GM21360 (cell line): ENCODE data around the gene ATL2.
"Not testable (repeated sequence)": the region's sequence is repeated elsewhere in the genome, so short reads cannot be mapped to it uniquely, and the experiment has no call there.

Source experiments
- ATAC-seq: cut with Tn5 transposase; IDR thresholded peaks from one replicate; pipeline ENCODE4 v1.9.1; 2021; ENCODE audit warnings: mild to moderate bottlenecking, moderate library complexity; ENCODE audit not compliant: unreplicated experiment

ATL2 gene

GRCh38 chr2:38277245-38278116 is 99.6 kb downstream of the ATL2 start:
- ATAC-seq = no peak

GRCh38 chr2:38274286-38275276 is 102.5 kb downstream of the ATL2 start:
- no peak for ATAC-seq

- ATAC-seq = no peak
These were observed 105.4 kb downstream of the ATL2 start for GRCh38 chr2:38271697-38272096.

GRCh38 chr2:38269421-38269820 is 107.7 kb downstream of the ATL2 start:
- no peak for ATAC-seq

GRCh38 chr2:38268691-38269327 is 108.3 kb downstream of the ATL2 start:
- no peak for ATAC-seq

- ATAC-seq = no peak
These were observed 109.1 kb downstream of the ATL2 start for GRCh38 chr2:38268001-38268400.

- ATAC-seq = no peak
These were observed 109.7 kb downstream of the ATL2 start for GRCh38 chr2:38267270-38267925.

DNA sequence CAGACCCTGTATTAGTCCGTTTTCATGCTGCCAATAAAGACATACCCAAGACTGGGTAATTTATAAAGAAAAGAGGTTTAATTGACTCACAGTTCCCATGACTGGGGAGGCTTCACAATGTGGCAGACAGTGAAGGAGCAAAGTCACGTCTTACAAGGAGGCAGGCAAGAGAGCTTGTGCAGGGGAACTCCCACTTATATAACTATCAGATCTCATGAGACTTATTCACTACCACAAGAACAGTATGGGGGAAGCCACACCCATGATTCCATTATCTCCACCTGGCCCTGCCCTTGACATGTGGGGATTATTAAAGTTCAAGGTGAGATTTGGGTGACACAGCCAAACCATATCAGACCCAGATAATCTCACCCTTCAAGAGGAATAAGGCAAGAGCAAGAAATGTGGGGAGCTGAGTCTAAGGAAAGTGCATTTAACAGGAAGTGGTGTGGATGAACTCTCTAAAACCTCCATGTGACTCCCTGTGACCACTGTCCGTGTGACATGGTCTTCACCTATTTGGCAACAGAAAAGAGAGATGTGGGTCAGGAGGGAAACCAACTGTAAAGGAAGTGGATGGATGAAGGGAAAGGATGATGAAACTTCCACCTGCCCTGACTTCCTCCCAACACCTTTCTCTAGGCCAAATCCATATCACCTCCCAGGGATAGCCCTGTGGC is 110.6 kb downstream of the ATL2 start:
- no peak for ATAC-seq

GRCh38 chr2:38265461-38265860 is 111.6 kb downstream of the ATL2 start:
- ATAC-seq = no peak

DNA sequence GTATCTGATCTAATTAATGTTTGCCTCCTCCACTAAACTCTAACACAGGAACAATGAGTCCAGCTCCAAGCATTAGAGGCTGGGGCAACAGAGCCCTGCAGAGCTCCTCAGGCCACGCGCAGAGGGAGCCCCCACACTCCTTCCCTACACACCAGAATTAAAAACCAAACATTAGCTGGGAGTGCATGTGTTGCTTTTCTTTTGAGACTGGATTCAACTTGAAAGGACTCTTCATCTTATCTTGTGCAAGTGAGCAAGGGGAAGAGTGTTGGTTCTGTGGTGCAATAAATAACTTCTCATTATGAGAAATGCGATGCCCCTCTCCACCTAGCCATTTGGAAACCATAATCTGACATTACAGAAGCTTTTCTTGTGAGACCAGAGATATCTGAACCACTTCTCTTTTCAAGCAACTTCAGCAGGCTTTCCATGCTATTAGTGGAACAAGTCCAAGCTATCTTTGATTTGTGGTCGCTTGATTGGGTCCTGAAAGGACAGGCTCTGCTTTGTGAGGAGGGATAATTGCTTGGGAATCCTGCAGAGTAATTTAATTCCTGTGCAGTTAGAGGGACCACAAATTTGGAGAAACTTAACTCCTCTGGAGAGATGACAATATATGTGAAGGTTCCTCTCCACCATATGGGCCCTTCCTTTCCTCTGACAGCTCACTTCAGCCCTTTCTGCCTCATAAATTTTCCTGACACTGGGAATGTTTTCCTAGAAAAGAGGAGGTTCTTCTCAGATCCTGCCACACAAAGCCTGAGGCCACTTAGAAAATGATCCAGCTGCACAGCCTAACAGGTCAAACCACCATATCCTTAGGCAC is 112.5 kb downstream of the ATL2 start:
- no peak for ATAC-seq

GRCh38 chr2:38263293-38263692 is 113.8 kb downstream of the ATL2 start:
- ATAC-seq = no peak

DNA sequence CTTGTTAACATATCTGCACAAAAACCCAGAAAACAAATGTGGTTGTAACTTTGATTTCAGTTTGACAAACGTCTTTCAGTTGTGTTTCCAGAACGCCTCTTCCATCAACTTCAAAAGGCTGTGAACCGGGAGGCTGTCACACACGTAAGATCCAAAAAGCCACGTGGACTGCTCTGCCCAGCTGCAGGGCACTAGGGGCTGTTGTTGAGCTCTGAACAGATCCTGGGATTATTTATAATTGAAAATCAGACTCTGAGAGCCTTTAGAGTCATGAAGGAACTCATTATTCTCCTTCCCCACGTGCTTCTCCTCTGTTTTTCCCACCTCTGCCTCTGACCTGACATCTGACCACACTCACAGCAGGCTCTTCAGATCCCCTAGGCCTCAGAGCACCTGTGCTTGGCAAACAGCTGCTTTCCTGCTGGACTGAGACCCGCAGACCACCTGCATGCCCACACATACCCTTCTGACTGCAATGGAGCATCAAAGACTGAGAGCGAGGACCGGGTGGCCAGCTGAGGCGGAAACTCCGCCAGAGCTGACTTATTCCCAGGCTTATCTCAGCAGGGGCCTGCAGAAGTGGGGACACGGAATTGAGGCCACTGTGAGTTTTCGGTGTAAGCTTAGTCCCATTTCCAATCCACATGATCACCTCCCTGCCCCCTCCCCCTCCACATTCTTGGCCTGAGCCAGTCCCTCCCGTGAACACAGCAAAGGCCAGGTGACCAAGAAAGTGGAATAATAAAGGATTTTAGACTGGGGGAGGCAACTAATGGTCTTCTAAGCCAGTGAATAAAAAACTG is 114.8 kb downstream of the ATL2 start:
- peak; percentile 59 for ATAC-seq

DNA sequence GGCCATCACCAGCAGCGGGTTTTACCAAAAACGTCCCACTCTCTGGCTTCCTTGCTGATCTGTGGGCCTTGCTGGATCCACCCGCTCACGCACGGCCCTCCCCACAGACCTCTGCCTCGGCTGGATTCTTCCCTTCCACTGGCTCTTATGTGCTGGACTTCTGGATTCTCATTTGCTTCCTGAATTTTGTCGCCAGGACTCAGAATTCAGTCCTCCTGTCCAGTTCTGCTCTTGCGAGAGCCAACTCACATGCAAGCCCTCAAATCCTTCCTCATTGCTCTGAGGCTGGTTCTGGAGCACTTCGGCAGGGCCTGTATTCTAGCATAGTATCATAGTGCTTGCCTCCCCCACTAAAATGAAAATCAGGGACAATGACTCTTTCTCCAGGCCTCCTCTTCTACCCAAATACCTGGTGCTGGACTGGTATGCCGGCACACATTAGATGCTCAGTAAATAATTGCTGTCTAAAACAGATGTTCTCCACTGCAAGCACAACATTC is 115.5 kb downstream of the ATL2 start:
- peak; percentile 35 for ATAC-seq

DNA sequence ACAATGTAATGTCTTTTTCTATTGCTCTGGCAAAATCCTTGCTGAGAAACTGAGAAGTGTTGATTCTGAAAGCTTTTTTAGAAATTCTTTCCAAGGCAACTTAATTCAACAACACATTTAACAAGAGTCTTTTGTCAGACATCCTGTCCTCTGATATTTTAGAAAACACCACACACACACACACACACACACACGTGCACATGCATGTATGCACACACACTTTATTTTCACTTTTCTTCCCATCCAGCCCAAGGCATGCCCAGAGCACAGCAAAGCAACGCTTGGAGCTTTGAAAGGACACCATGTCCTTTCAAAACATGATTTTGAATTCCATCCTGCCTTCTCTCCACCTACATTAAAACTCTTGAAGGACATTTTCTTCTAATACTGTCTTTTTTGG is 116.1 kb downstream of the ATL2 start:
- ATAC-seq = no peak

GRCh38 chr2:38260469-38260868 is 116.6 kb downstream of the ATL2 start:
- no peak for ATAC-seq

GRCh38 chr2:38259311-38259710 is 117.8 kb downstream of the ATL2 start:
- no peak for ATAC-seq

- ATAC-seq = not testable (repeated sequence)
These were observed 119.4 kb downstream of the ATL2 start for GRCh38 chr2:38257680-38258079.

- ATAC-seq = no peak
These were observed 120.5 kb downstream of the ATL2 start for GRCh38 chr2:38256610-38257009.
